SU-DHL-6 (cell line): ENCODE measurements around the gene DRC7.

Source experiments
- CTCF ChIP-seq: fragments of 200-600 bp; sonication (generic); IDR thresholded peaks from one replicate; pipeline ENCODE4 v1.5.1; 2017; ENCODE audit warnings: antibody characterized with exemption, mild to moderate bottlenecking, low read length, moderate library complexity; ENCODE audit not compliant: insufficient read depth, poor library complexity, severe bottlenecking
- EZH2phosphoT487 ChIP-seq: fragments of 200-600 bp; sonication (generic), shearing (Covaris generic); conservative IDR thresholded peaks from 2 replicates; pipeline ENCODE4 v1.6.1; 2018; ENCODE audit warnings: mild to moderate bottlenecking, antibody characterized with exemption, low read length, moderate library complexity, mixed read lengths

DNA sequence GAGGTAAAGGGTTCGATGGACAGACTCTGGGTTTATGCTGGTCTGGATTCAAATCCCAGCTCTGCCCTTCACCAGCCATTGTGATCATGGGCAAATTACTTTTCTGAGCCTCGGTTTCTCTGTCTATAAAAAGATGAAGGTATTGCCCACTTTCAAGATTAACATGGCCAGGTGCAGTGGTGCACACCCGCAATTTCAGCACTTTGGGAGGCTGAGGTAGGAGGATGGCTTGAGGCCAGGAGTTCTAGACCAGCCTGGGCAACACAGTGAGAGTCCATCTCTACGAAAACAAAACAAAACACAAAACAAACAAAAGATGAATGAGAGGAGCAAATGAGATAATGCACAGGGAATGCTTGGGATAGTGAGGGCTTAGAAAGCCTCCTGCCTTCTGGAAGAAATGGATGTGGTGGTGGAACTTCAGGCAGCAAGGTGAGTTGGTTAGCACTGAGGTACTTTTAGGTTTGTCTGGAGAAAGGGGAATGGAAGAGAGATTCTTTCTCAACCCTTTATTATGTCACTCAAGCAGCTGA lies 18.0 kb upstream of the DRC7 start:
- no peak for TF ChIP-seq CTCF
- no peak for TF ChIP-seq EZH2phosphoT487
